ENCODE measurements around the gene DRC1. TPM values are rescaled to one million over a fixed set of nuclear protein-coding genes. Genes with fewer than 3 reads are reported as not detected.

DRC1 gene
- total RNA-seq, 1 experiment from 2014 or later: not detected

DNA sequence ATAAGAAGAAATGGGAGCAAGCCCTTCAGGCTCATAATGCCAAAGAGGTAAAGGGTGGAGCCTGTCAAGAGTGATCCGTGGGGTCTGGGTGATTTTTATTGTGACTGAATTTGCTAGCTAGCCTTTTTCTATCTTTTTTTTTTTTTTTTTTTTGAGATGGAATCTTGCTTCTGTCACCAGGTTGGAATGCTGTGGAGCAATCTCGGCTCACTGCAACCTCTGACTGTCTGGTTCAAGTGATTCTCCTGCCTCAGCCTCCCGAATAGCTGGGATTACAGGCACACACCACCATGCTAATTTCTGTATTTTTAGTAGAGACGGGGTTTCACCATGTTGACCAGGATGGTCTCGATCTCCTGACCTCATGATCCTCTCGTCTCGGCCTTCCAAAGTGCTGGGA is 29.1 kb downstream of the DRC1 start:
- H3K14ac ChIP-seq (ENCODE audit: insufficient read depth, low read length): no peak overlapping the region
- no peak overlapping the region for H3K27ac Mint-ChIP-seq
- no peak for DNase-seq
- no peak overlapping the region for H4K8ac ChIP-seq (replicated peaks; ENCODE audit: insufficient read length, low read depth, low read length)
- H3K4me3 Mint-ChIP-seq: no peak overlapping the region
- H3K9me3 Mint-ChIP-seq: no peaks in the 10 kb centered on the region
- peaks cover 0 to 7% of the 10 kb centered on the region in 2 experiments; a peak in 1 of 4 replicates for H3K4me1 Mint-ChIP-seq
- no CpG with 5 or more reads among the region's 7 CpGs for WGBS (ENCODE audit: extremely low coverage, insufficient read length, low lambda C conversion rate)
- H3K23me2 ChIP-seq (ENCODE audit: insufficient read length, low read depth, low read length, poor library complexity, severe bottlenecking): peaks cover 3% of the 10 kb centered on the region
- H3K4me2 ChIP-seq (ENCODE audit: insufficient read depth, insufficient read length, low read length): no peak overlapping the region
- no peaks in the 10 kb centered on the region for H4K20me1 ChIP-seq (ENCODE audit: control insufficient read depth, insufficient read depth, insufficient read length)
- no peak overlapping the region for H3T11ph ChIP-seq (ENCODE audit: low read length)
- no peak overlapping the region for H3K27ac ChIP-seq (ENCODE audit: insufficient read length, low read depth, low read length)
- H3K27me3 ChIP-seq (ENCODE audit: insufficient read depth, low read length): no peaks in the 10 kb centered on the region
- H2BK5ac ChIP-seq (ENCODE audit: insufficient read length, low read length): no peak overlapping the region
- H4K5ac ChIP-seq (ENCODE audit: insufficient read length, low read depth, low read length): no peak overlapping the region
- no peak overlapping the region for H2BK20ac ChIP-seq (ENCODE audit: low read depth, low read length, poor library complexity, severe bottlenecking)
- H3K56ac ChIP-seq (ENCODE audit: insufficient read length, low read depth, low read length): no peak overlapping the region
- no peak overlapping the region for H2AFZ ChIP-seq (ENCODE audit: low read length)
- H3K9ac ChIP-seq (ENCODE audit: extremely low read depth, insufficient read length, low read length): no peak overlapping the region
- H3K9me3 ChIP-seq (ENCODE audit: control insufficient read depth, low read depth, low read length): no peaks in the 10 kb centered on the region
- no peak overlapping the region for H2AK5ac ChIP-seq (ENCODE audit: insufficient read length, low read length)
- H2BK12ac ChIP-seq (ENCODE audit: insufficient read length, low read depth, low read length): no peak overlapping the region
- H2BK120ac ChIP-seq (ENCODE audit: low read depth, low read length, poor library complexity, severe bottlenecking): no peak overlapping the region
- no peaks in the 10 kb centered on the region for H3K36me3 Mint-ChIP-seq (ENCODE audit: insufficient read depth in 1 of 3, low read depth in 3 of 3)
- H3K23ac ChIP-seq (ENCODE audit: insufficient read length, low read depth, low read length): no peak overlapping the region
- no peak overlapping the region for H2BK15ac ChIP-seq (ENCODE audit: low read depth, low read length)
- H3K79me2 ChIP-seq (ENCODE audit: insufficient read depth, low read length): no peaks in the 10 kb centered on the region
- H4K91ac ChIP-seq (ENCODE audit: insufficient read length, low read depth, low read length): no peak overlapping the region
- no peaks in the 10 kb centered on the region for H3K79me1 ChIP-seq (ENCODE audit: insufficient read depth, low read depth, low read length, poor library complexity, severe bottlenecking)
- TF ChIP-seq, protein P1, sequence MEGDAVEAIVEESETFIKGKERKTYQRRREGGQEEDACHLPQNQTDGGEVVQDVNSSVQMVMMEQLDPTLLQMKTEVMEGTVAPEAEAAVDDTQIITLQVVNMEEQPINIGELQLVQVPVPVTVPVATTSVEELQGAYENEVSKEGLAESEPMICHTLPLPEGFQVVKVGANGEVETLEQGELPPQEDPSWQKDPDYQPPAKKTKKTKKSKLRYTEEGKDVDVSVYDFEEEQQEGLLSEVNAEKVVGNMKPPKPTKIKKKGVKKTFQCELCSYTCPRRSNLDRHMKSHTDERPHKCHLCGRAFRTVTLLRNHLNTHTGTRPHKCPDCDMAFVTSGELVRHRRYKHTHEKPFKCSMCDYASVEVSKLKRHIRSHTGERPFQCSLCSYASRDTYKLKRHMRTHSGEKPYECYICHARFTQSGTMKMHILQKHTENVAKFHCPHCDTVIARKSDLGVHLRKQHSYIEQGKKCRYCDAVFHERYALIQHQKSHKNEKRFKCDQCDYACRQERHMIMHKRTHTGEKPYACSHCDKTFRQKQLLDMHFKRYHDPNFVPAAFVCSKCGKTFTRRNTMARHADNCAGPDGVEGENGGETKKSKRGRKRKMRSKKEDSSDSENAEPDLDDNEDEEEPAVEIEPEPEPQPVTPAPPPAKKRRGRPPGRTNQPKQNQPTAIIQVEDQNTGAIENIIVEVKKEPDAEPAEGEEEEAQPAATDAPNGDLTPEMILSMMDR (conservative IDR thresholded peaks at IDR 0.05): no peak
- no peak overlapping the region for H3K4ac ChIP-seq (ENCODE audit: low read depth, low read length)
- peaks cover 3% of the 10 kb centered on the region; the same call in 1 of the 2 replicates for H3K27me3 Mint-ChIP-seq (ENCODE audit: low read depth)
- H3K4me1 ChIP-seq (ENCODE audit: insufficient read depth, low read length): 0 out of 2 replicates have a peak, but pooled peaks cover 1% of the 10 kb centered on the region
- no peak overlapping the region for H3K18ac ChIP-seq (ENCODE audit: insufficient read length, low read depth, low read length)
